Measurements from ENCODE around the gene IGFBPL1.
A peak's percentile ranks its signal among the peaks of the same experiment; 100 is the strongest.

Gene IGFBPL1

GRCh38 chr9:38393128-38393796 is 31.0 kb downstream of the IGFBPL1 start:
- Mint-ChIP-seq H3K36me3 (peaks cover 34% of the 10 kb centered on the region), H3K9me3 (no peaks in the 10 kb centered on the region), H3K27ac (peak overlapping the region; percentile 96), H3K4me1 (peaks cover 20% of the 10 kb centered on the region), H3K27me3 (no peaks in the 10 kb centered on the region), H3K4me3 (peak overlapping the region; percentile 91)
- peak; percentile 2 for ATAC-seq

DNA sequence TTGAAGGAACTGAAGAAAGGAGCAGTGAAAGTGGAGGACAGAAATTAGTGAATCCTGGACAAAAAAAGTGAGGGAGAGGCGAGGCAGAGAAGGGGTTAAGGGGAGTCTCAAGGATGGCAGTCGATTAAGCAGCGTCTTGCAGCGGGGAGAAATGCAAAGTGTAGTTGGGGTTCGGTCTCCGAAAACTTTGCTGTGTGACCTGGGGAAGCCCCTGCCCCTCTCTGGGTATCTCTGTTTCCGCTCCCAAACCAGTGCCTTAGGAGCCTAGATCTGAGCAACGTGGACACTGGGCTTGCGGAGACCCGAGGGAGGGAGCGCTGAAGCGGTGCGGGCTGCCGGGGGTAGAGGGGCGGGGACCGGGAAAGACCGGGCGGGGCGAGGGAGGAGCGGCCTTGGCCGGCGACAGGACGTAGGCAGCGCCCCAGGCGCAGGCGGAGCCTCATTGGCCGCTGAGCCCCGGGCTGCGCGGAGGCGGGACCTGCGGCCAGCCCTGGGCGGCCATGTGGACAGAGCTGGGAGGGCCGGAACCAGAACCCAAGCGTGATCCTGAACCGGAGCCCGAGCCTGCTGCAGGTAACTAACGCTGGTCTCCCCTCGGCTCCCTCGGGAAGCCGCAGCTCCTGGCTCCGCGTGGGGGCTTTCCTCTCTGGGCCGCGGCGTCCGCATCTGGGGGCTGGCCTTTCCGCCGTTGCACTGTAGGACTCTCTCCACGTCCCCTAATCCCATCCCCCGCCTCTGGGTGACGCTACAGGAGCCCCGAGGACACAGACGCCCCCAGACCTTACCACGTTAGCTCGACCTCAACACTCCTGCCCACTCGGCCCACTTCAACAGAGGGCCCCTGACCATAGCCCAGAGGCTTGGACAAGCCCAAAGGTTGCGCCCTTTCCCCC is 31.8 kb downstream of the IGFBPL1 start, which contains the start of gene ALDH1B1:
TSS of gene ALDH1B1 (plus strand) at position 468 of the 893 bp plus-strand sequence. CDS start 3,047 bp downstream, outside the sequence.
- Mint-ChIP-seq H3K9me3 (no peaks in the 10 kb centered on the region), H3K27me3 (no peaks in the 10 kb centered on the region), H3K4me1 (peaks cover 20% of the 10 kb centered on the region), H3K4me3 (peak within 1 kb of the TSS; percentile 91), H3K27ac (peak within 1 kb of the TSS; percentile 96), H3K36me3 (peaks cover 26% of the 10 kb centered on the region)
- peak; percentile 98 for ATAC-seq

GRCh38 chr9:38391278-38392118 is 32.8 kb downstream of the IGFBPL1 start:
- no peaks in the 10 kb centered on the region for H3K27me3 Mint-ChIP-seq
- no peaks in the 10 kb centered on the region for H3K9me3 Mint-ChIP-seq
- peaks cover 20% of the 10 kb centered on the region for H3K4me1 Mint-ChIP-seq
- peak overlapping the region; percentile 96 for H3K27ac Mint-ChIP-seq
- peak overlapping the region; percentile 91 for H3K4me3 Mint-ChIP-seq
- no peak for ATAC-seq
- peaks cover 16% of the 10 kb centered on the region for H3K36me3 Mint-ChIP-seq

GRCh38 chr9:38390851-38391250 is 33.4 kb downstream of the IGFBPL1 start:
- Mint-ChIP-seq H3K36me3 (peaks cover 10% of the 10 kb centered on the region), H3K4me3 (no peak overlapping the region), H3K27ac (no peak overlapping the region), H3K4me1 (peaks cover 20% of the 10 kb centered on the region), H3K27me3 (no peaks in the 10 kb centered on the region), H3K9me3 (no peaks in the 10 kb centered on the region)
- no peak for ATAC-seq

DNA sequence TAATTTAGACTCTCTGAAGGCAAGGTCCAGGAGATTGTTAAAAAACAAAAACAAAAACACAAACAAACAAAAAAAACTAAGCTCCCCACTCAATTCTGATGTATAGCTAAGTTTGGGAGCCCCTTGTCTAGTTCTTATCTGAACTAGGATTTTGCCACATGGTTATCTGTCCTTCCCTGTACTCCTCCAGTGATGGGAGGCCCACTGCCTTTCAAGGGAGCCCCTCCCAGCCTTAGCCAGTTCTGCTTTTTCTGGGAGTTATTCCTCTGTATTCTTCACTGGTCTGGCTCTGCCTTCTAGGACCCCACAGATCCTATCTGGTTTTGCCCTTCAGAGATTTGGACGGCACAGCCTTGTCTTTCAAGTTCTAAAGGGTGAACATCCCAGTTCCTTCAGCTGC is 33.8 kb downstream of the IGFBPL1 start:
- H3K27ac Mint-ChIP-seq, result no peak overlapping the region
- ATAC-seq, result no peak
- peaks cover 3% of the 10 kb centered on the region for H3K9me3 Mint-ChIP-seq
- H3K4me3 Mint-ChIP-seq, result no peak overlapping the region
- peaks cover under 1% of the 10 kb centered on the region for H3K27me3 Mint-ChIP-seq
- peaks cover 20% of the 10 kb centered on the region for H3K4me1 Mint-ChIP-seq
- H3K36me3 Mint-ChIP-seq, result peaks cover 6% of the 10 kb centered on the region

DNA sequence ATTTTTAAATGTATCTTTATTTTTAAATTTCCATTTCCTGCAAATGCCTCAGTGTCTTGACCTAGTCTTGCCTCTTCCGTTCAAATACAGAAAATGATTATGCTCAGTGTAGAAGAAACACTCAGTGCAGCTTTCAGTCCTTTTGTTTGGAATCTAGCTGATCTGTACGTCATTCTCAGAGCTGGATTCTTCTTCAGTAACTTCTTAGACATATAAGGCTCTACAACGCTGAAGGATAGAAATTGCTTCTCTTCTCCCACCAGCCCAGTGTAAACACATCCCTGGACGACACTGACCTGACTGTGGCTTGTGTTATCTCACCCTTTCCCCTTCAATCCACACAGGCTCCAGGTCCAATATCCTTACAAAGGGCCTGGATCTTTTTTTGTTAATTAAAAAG is 34.9 kb downstream of the IGFBPL1 start:
- Mint-ChIP-seq H3K36me3 (peaks cover 4% of the 10 kb centered on the region), H3K27me3 (peaks cover 12% of the 10 kb centered on the region), H3K4me1 (peaks cover 20% of the 10 kb centered on the region), H3K27ac (no peak overlapping the region), H3K9me3 (peaks cover 10% of the 10 kb centered on the region), H3K4me3 (no peak overlapping the region)
- no peak for ATAC-seq

- no peak overlapping the region for H3K27ac Mint-ChIP-seq
- H3K9me3 Mint-ChIP-seq, result peaks cover 10% of the 10 kb centered on the region
- peaks cover 16% of the 10 kb centered on the region for H3K4me1 Mint-ChIP-seq
- peaks cover 16% of the 10 kb centered on the region for H3K27me3 Mint-ChIP-seq
- peaks cover 4% of the 10 kb centered on the region for H3K36me3 Mint-ChIP-seq
- H3K4me3 Mint-ChIP-seq, result no peak overlapping the region
- no peak for ATAC-seq
These were observed 35.7 kb downstream of the IGFBPL1 start for GRCh38 chr9:38388283-38389223.

DNA sequence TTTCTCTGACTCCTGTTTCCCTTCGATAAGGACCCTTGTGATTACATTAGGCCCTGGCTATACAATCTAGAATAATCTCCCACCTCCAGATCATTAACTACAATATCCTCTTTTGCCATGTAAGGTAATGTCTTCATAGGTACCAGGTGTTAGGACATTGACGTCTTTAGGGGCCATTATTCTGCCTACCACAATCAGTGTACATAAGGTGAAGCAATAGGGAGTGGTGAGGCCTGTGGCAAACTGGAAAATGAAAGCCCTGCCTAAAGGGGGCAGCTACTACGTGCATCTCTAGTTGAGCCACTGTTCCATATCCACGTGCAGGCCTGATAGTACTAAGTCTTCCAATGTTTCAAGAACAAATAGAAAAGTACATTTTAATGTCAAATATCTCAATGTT is 36.5 kb downstream of the IGFBPL1 start:
- Mint-ChIP-seq H3K9me3 (peaks cover 10% of the 10 kb centered on the region), H3K36me3 (peaks cover 4% of the 10 kb centered on the region), H3K27ac (no peak overlapping the region), H3K27me3 (peaks cover 16% of the 10 kb centered on the region), H3K4me1 (peaks cover 8% of the 10 kb centered on the region), H3K4me3 (no peak overlapping the region)
- no peak for ATAC-seq

GRCh38 chr9:38387066-38387465 is 37.2 kb downstream of the IGFBPL1 start:
- H3K4me3 Mint-ChIP-seq, result no peak overlapping the region
- H3K36me3 Mint-ChIP-seq, result peaks cover 4% of the 10 kb centered on the region
- peaks cover 10% of the 10 kb centered on the region for H3K9me3 Mint-ChIP-seq
- H3K27me3 Mint-ChIP-seq, result peaks cover 16% of the 10 kb centered on the region
- no peak overlapping the region for H3K27ac Mint-ChIP-seq
- no peak for ATAC-seq
- peaks cover 3% of the 10 kb centered on the region for H3K4me1 Mint-ChIP-seq

DNA sequence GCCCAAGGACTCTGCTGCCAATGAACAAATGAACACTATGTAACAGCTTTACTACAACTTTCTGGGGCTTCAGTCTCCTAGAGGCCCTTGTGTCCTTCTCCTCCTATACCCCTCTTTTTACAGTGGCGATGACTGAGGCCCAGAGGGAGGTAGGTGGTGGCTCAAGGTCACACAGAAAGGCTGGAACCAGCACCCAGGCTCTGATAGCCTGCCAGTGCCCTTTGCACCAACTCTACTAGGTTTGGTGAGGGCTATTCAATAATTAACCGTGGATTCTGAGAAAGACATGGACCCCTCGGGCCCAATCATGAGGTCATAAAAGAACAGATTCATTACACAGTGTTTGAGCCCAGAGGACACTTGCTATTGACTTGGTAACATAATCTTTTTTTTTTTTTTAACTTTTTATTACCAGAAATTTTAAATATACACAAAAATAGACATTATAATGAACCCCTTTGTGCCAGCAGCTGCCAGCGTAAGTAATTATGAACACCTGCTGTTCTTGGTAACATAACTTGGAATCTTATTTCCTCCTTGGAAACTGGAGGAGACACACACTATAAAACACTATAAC is 37.8 kb downstream of the IGFBPL1 start:
- peaks cover 10% of the 10 kb centered on the region for H3K9me3 Mint-ChIP-seq
- H3K27ac Mint-ChIP-seq, result no peak overlapping the region
- H3K4me3 Mint-ChIP-seq, result no peak overlapping the region
- ATAC-seq, result no peak
- peaks cover 16% of the 10 kb centered on the region for H3K27me3 Mint-ChIP-seq
- peaks cover 4% of the 10 kb centered on the region for H3K36me3 Mint-ChIP-seq
- no peaks in the 10 kb centered on the region for H3K4me1 Mint-ChIP-seq

GRCh38 chr9:38385896-38386295 is 38.4 kb downstream of the IGFBPL1 start:
- no peak overlapping the region for H3K4me3 Mint-ChIP-seq
- H3K9me3 Mint-ChIP-seq, result peaks cover 10% of the 10 kb centered on the region
- peaks cover 4% of the 10 kb centered on the region for H3K36me3 Mint-ChIP-seq
- no peak overlapping the region for H3K27ac Mint-ChIP-seq
- ATAC-seq, result no peak
- peaks cover 16% of the 10 kb centered on the region for H3K27me3 Mint-ChIP-seq
- no peaks in the 10 kb centered on the region for H3K4me1 Mint-ChIP-seq

- Mint-ChIP-seq H3K27me3 (peaks cover 16% of the 10 kb centered on the region), H3K4me3 (no peak overlapping the region), H3K4me1 (no peaks in the 10 kb centered on the region), H3K27ac (no peak overlapping the region), H3K9me3 (peaks cover 10% of the 10 kb centered on the region), H3K36me3 (peaks cover 4% of the 10 kb centered on the region)
- no peak for ATAC-seq
These were observed 39.0 kb downstream of the IGFBPL1 start for GRCh38 chr9:38384990-38385848.

DNA sequence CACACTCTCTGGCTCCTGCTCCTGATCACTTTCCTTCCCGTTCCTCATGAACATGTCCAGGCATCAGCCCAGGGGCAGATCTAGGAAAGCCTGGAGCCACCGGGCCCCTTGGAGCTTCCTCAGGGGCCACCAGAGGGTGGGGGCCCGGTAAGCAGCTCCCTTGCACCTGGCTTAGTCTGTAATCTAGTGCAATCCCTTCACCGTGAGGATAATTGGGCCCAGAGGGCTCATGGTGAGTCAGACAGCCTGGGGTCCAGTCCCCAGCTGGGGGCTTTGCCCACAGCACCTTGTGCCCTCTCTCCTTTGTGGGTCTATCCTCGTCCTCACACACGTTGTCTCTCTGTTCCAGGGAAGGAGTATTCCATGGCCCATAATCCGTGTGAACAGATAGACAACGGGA is 42.1 kb downstream of the IGFBPL1 start:
- Mint-ChIP-seq H3K4me3 (no peak overlapping the region), H3K27ac (no peak overlapping the region), H3K36me3 (peaks cover 4% of the 10 kb centered on the region), H3K9me3 (peaks cover 10% of the 10 kb centered on the region), H3K4me1 (no peaks in the 10 kb centered on the region), H3K27me3 (peaks cover 16% of the 10 kb centered on the region)
- no peak for ATAC-seq
